Tibial nerve (tissue), 4 donors: ENCODE results near the gene CXCL12. TPM values are rescaled to one million over a fixed set of nuclear protein-coding genes. Genes with fewer than 3 reads are reported as not detected.

ENCODE experiments used
- DNase-seq, 2 donors: peaks; one replicate each; pipeline ENCODE4 v3.0.0-alpha.2; 2019; ENCODE audit warnings: low spot score in 2 of 2
- H3K27ac ChIP-seq, 4 donors: fragments of 200-600 bp; sonication (generic) in 3 of 4; one replicate each; pipeline ENCODE4 v1.5.1; 2017 to 2019; ENCODE audit warnings: mild to moderate bottlenecking in 1 of 4
- H3K27me3 ChIP-seq, 2 donors: fragments of 200-600 bp; sonication (generic) in 1 of 2; one replicate each; pipeline versions ENCODE4 v1.5.1 to v1.6.0; 2017 to 2019
- H3K36me3 ChIP-seq, 3 donors: fragments of 200-600 bp; sonication (generic); one replicate each; pipeline ENCODE4 v1.5.1; 2018 to 2019
- H3K4me1 ChIP-seq, 4 donors: fragments of 200-600 bp; sonication (generic) in 3 of 4; one replicate each; pipeline ENCODE4 v1.5.1; 2017 to 2019
- H3K4me3 ChIP-seq, 4 donors: fragments of 200-600 bp; sonication (generic) in 3 of 4; one replicate each; pipeline ENCODE4 v1.5.1; 2017 to 2019; ENCODE audit warnings: mild to moderate bottlenecking in 1 of 4, moderate library complexity in 1 of 4
- H3K9me3 ChIP-seq, 4 donors: fragments of 200-600 bp; sonication (generic) in 3 of 4; one replicate each; pipeline ENCODE4 v1.5.1; 2017 to 2019
- EP300 ChIP-seq, 2 donors: sonication (generic); formaldehyde crosslinking; IDR thresholded peaks; one replicate each; pipeline ENCODE4 v1.6.1; 2017; ENCODE audit warnings: antibody characterized with exemption in 2 of 2, mild to moderate bottlenecking in 1 of 2
- POLR2A ChIP-seq, 2 donors: fragments of 450-650 bp; IDR thresholded peaks; one replicate each; pipeline ENCODE4 v1.6.1; 2017; ENCODE audit warnings: antibody characterized with exemption in 2 of 2, mild to moderate bottlenecking in 2 of 2, moderate library complexity in 2 of 2
- WGBS, 2 donors: methylation state at CpG; one replicate each; pipeline ENCODE4 v1.1.5; 2018; 5-methylcytosine and 5-hydroxymethylcytosine counted together
- total RNA-seq, 4 donors: library from RNA; depleted of rRNA; stranded (reverse); fragments of >200 nt; gene quantifications; one replicate each; pipeline ENCODE4 v1.1.0, GENCODE V29; 2016
- TF ChIP-seq, protein P1 (sequence below), 5 experiments: fragments of 200-600 bp in 3 of 5; fragments of 450-650 bp in 2 of 5; sonication (generic) in 3 of 5; IDR thresholded peaks; one replicate each; pipeline ENCODE4 v1.5.1; 2016 to 2019; ENCODE audit warnings: antibody characterized with exemption in 5 of 5, mild to moderate bottlenecking in 3 of 5, moderate library complexity in 2 of 5

The CXCL12 gene
- total RNA-seq, 4 donors from 2014 or later = 35.0 to 119 (median 86.4) TPM

DNA sequence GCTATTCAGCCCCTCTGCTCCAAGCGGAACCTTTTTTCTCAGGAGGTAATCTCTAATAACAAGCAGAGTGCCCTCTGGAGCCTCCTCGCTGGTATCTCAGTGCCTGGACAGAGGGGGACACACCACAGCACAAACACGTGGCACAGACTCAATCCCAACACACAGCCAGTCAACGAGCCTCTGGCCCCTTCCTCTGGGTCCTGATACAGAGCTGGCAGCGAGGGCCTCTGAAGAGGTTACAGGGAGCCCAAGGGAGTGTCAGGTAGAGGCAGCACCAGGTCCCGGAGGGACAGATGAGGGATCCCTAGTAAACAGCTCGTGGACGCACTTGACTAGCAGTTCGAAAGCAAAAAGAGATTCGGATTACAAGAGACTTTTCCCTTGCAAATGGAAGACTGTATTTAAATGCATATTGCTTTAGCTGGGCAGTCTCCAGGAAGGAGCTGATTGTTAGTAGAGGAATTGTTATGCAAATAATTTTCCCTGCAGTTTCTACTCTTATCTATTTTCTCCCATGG lies 14.1 kb downstream of the CXCL12 start:
- peaks cover 0 to 40% (median 0%) of the 10 kb centered on the region in 3 donors for H3K36me3 ChIP-seq
- no peak overlapping the region for H3K27ac ChIP-seq
- H3K4me3 ChIP-seq = no peak overlapping the region
- no peak for DNase-seq
- WGBS, 2 donors = 67 to 70% methylated on average over 9 to 10 of the region's 10 CpGs
- H3K9me3 ChIP-seq = no peaks in the 10 kb centered on the region
- TF ChIP-seq, protein P1, sequence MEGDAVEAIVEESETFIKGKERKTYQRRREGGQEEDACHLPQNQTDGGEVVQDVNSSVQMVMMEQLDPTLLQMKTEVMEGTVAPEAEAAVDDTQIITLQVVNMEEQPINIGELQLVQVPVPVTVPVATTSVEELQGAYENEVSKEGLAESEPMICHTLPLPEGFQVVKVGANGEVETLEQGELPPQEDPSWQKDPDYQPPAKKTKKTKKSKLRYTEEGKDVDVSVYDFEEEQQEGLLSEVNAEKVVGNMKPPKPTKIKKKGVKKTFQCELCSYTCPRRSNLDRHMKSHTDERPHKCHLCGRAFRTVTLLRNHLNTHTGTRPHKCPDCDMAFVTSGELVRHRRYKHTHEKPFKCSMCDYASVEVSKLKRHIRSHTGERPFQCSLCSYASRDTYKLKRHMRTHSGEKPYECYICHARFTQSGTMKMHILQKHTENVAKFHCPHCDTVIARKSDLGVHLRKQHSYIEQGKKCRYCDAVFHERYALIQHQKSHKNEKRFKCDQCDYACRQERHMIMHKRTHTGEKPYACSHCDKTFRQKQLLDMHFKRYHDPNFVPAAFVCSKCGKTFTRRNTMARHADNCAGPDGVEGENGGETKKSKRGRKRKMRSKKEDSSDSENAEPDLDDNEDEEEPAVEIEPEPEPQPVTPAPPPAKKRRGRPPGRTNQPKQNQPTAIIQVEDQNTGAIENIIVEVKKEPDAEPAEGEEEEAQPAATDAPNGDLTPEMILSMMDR (IDR thresholded peaks at IDR 0.05) = no peak
- TF ChIP-seq EP300 (IDR thresholded peaks at IDR 0.05) (no peak), POLR2A (IDR thresholded peaks at IDR 0.05) (no peak)
- H3K4me1 ChIP-seq = no peaks in the 10 kb centered on the region
- no peaks in the 10 kb centered on the region for H3K27me3 ChIP-seq

DNA sequence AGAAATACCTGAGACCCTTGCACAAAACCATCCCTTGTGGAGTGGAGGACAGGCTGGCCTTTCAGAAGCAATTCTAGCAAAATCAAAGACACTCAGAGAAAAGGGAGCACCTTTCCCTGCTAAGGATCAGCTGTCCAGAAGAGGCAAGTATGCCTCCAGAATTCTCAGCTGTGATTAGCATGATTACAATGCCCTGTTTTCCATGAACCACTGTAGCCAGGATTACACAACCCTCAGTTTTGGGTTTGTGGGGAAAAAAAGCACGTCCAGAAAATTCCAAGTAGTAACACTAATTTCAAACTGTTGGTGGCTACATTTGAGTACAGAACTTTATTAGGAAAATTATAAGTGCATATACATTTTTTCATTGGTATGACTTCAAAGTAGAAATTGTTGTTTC lies 15.0 kb downstream of the CXCL12 start:
- no peak for DNase-seq
- 39 to 54% methylated on average over 1 of the region's 1 CpG for WGBS, 2 donors
- Histone ChIP-seq H3K4me3 (no peak overlapping the region), H3K9me3 (no peaks in the 10 kb centered on the region), H3K36me3 (peaks cover 0 to 32% (median 0%) of the 10 kb centered on the region in 3 donors), H3K27ac (no peak overlapping the region), H3K27me3 (no peaks in the 10 kb centered on the region), H3K4me1 (no peaks in the 10 kb centered on the region)
- TF ChIP-seq EP300 (IDR thresholded peaks at IDR 0.05) (no peak), POLR2A (IDR thresholded peaks at IDR 0.05) (no peak)
- TF ChIP-seq, protein P1 (IDR thresholded peaks at IDR 0.05) = no peak

DNA sequence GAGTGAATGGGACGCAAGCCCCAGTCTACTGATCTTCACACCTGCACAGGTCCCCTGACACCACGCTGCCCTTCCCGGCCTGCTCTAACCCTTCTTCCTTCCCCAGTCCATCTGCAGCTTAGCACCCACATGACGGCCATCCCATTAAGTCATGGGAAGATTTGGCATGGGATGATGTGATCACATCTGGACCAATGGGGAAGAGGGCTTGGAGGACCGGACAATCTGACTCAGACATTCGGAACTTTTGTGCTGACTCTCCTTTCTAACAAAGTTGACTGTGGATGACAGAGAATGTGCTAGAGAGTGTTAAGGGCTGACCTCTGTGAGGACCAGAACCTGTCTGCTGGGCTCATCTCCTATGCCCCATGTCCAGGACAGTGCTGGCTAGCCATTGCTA lies 15.6 kb downstream of the CXCL12 start:
- Histone ChIP-seq H3K27ac (no peak overlapping the region), H3K27me3 (no peaks in the 10 kb centered on the region), H3K4me3 (no peak overlapping the region), H3K9me3 (no peaks in the 10 kb centered on the region), H3K36me3 (peaks cover 0 to 26% (median 0%) of the 10 kb centered on the region in 3 donors), H3K4me1 (no peaks in the 10 kb centered on the region)
- 80 to 86% methylated on average over 6 of the region's 6 CpGs for WGBS, 2 donors
- TF ChIP-seq POLR2A (IDR thresholded peaks at IDR 0.05) (no peak), EP300 (IDR thresholded peaks at IDR 0.05) (no peak)
- TF ChIP-seq, protein P1 (IDR thresholded peaks at IDR 0.05) = no peak
- DNase-seq = no peak

DNA sequence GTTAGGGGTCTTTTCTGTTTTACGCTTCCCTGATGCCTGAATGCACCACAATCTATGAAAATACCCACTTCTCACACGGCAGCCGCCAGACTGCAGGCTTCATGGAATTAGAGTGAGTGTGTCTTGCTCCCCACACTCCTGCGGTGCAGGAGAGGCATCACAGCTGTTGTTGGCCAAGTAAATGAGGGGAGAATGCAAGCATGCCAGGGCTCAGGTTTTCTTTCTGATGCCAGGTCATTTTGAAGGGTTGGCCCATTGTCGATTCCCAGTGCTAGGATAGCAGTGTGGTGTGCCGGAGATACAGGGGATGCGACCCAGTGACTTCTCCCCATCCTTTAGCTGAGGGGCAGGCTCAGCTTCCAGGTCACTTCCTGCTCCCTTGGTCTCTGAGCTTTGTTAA lies 16.3 kb downstream of the CXCL12 start:
- Histone ChIP-seq H3K9me3 (no peaks in the 10 kb centered on the region), H3K4me1 (no peaks in the 10 kb centered on the region), H3K4me3 (no peak overlapping the region), H3K27me3 (no peaks in the 10 kb centered on the region), H3K36me3 (peaks cover 0 to 20% (median 0%) of the 10 kb centered on the region in 3 donors), H3K27ac (no peak overlapping the region)
- whole genome bisulfite sequencing, 2 donors = 72 to 86% methylated on average over 7 of the region's 7 CpGs
- no peak for DNase-seq
- TF ChIP-seq POLR2A (IDR thresholded peaks at IDR 0.05) = no peak
- TF ChIP-seq EP300 (IDR thresholded peaks at IDR 0.05) = no peak
- TF ChIP-seq, protein P1 (IDR thresholded peaks at IDR 0.05) = no peak

DNA sequence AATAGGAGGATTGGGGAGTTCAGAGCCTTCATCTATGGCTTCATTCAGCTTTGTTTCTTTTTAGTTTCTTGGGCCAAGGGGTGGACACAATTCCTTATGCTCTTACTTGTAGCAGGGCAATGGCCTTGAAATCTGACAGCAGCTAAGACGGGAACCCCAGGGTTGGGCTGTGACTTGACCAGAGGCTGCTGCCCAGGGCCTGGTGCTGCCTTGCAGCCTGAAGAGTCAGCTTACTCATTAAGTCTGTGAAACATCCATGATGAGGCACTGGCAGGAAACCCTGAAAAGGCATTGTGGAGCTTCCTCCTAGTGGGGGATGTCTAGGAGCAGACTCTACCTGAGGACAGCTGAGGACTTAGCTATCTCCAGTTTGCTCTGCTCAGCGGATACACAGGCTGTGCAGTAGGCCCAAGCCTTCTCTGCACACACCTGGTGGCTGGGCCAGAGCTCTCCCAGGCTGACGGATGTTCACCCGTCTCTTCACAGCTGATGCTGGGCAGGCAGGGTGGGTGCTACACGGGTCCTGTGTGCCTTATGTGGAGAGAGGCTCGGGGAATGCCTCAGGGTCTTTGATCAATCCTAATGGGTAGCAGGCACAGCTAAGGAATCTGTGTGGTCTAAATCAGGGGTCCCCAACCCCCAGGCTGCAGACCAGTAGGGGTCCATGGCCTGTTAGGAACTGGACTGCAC lies 17.8 kb downstream of the CXCL12 start:
- Histone ChIP-seq H3K9me3 (no peaks in the 10 kb centered on the region), H3K27me3 (no peaks in the 10 kb centered on the region), H3K27ac (no peak overlapping the region), H3K4me3 (no peak overlapping the region), H3K36me3 (peaks cover 0 to 5% (median 0%) of the 10 kb centered on the region in 3 donors), H3K4me1 (no peaks in the 10 kb centered on the region)
- 82 to 86% methylated on average over 6 of the region's 6 CpGs for WGBS, 2 donors
- TF ChIP-seq EP300 (IDR thresholded peaks at IDR 0.05) (no peak), POLR2A (IDR thresholded peaks at IDR 0.05) (no peak)
- TF ChIP-seq, protein P1 (IDR thresholded peaks at IDR 0.05) = no peak
- DNase-seq = no peak
